ENCODE data around the gene VTI1A. TPM values are rescaled to one million over a fixed set of nuclear protein-coding genes. Genes with fewer than 3 reads are reported as not detected.

The VTI1A gene
- total RNA-seq, 1 experiment from 2014 or later: 22.0 TPM

GRCh38 chr10:112614072-112614471, 167.1 kb downstream of the VTI1A start:
- Histone ChIP-seq H4K91ac (ENCODE audit: insufficient read length, low read depth, low read length) (no peak overlapping the region), H2AFZ (ENCODE audit: low read length) (no peak overlapping the region), H3K27me3 (ENCODE audit: insufficient read depth, low read length) (no peaks in the 10 kb centered on the region), H2BK5ac (ENCODE audit: insufficient read length, low read length) (no peak overlapping the region), H3K9ac (ENCODE audit: extremely low read depth, insufficient read length, low read length) (no peak overlapping the region), H3K4ac (ENCODE audit: low read depth, low read length) (no peak overlapping the region), H3K23ac (ENCODE audit: insufficient read length, low read depth, low read length) (no peak overlapping the region), H3K79me1 (ENCODE audit: insufficient read depth, low read depth, low read length, poor library complexity, severe bottlenecking) (no peaks in the 10 kb centered on the region), H3K4me2 (ENCODE audit: insufficient read depth, insufficient read length, low read length) (no peak overlapping the region), H3K14ac (ENCODE audit: insufficient read depth, low read length) (no peak overlapping the region), H4K20me1 (ENCODE audit: control insufficient read depth, insufficient read depth, insufficient read length) (no peaks in the 10 kb centered on the region), H3K18ac (ENCODE audit: insufficient read length, low read depth, low read length) (no peak overlapping the region), H3K23me2 (ENCODE audit: insufficient read length, low read depth, low read length, poor library complexity, severe bottlenecking) (no peaks in the 10 kb centered on the region), H4K8ac (replicated peaks; ENCODE audit: insufficient read length, low read depth, low read length) (no peak overlapping the region), H2AK5ac (ENCODE audit: insufficient read length, low read length) (no peak overlapping the region), H3K79me2 (ENCODE audit: insufficient read depth, low read length) (no peaks in the 10 kb centered on the region), H4K5ac (ENCODE audit: insufficient read length, low read depth, low read length) (no peak overlapping the region), H3K4me1 (ENCODE audit: insufficient read depth, low read length) (no peaks in the 10 kb centered on the region), H3K9me3 (ENCODE audit: control insufficient read depth, low read depth, low read length) (no peaks in the 10 kb centered on the region), H3T11ph (ENCODE audit: low read length) (no peak overlapping the region), H2BK15ac (ENCODE audit: low read depth, low read length) (no peak overlapping the region), H3K56ac (ENCODE audit: insufficient read length, low read depth, low read length) (no peak overlapping the region), H2BK20ac (ENCODE audit: low read depth, low read length, poor library complexity, severe bottlenecking) (no peak overlapping the region), H3K27ac (ENCODE audit: insufficient read length, low read depth, low read length) (no peak overlapping the region), H2BK120ac (ENCODE audit: low read depth, low read length, poor library complexity, severe bottlenecking) (no peak overlapping the region), H2BK12ac (ENCODE audit: insufficient read length, low read depth, low read length) (no peak overlapping the region)
- Mint-ChIP-seq H3K27me3 (ENCODE audit: low read depth) (no peaks in the 10 kb centered on the region), H3K4me1 (no peaks in the 10 kb centered on the region), H3K27ac (no peak overlapping the region), H3K4me3 (no peak overlapping the region), H3K9me3 (peaks cover 14 to 18% of the 10 kb centered on the region in 2 experiments), H3K36me3 (ENCODE audit: insufficient read depth in 1 of 3, low read depth in 3 of 3) (peaks cover 7 to 21% (median 7%) of the 10 kb centered on the region in 3 experiments; a peak in 5 of 7 replicates)
- WGBS (ENCODE audit: extremely low coverage, insufficient read length, low lambda C conversion rate): no CpG with 5 or more reads among the region's 6 CpGs
- no peak for DNase-seq
- no peak for TF ChIP-seq CTCF (conservative IDR thresholded peaks at IDR 0.05)

Measured in H9 (cell line).